Right lobe of liver (tissue), 6 donors: ENCODE results near the gene TMEM74B. TPM values are rescaled to one million over a fixed set of nuclear protein-coding genes. Genes with fewer than 3 reads are reported as not detected.

Experiments
- ATAC-seq, 4 donors: fragments of 200-7000 bp; cut with Tn5 transposase; one replicate each; pipeline ENCODE4 v1.9.1; 2020; ENCODE audit warnings: mild to moderate bottlenecking in 4 of 4, moderate library complexity in 4 of 4
- DNase-seq, 3 donors: peaks; one replicate each; pipeline ENCODE4 v3.0.0-alpha.2; 2020
- H3K27ac ChIP-seq, 3 donors: fragments of 200-600 bp; one replicate each; pipeline ENCODE4 v1.8.0; 2022
- H3K27me3 ChIP-seq, 2 donors: fragments of 200-600 bp; one replicate each; pipeline ENCODE4 v1.8.0; 2022
- H3K36me3 ChIP-seq, 4 donors: fragments of 200-600 bp; sonication (generic) in 1 of 4; one replicate each; pipeline versions ENCODE4 v1.5.1 to v1.8.0; 2017 to 2022; ENCODE audit warnings: control low read depth in 1 of 4
- H3K4me1 ChIP-seq, 4 donors: fragments of 200-600 bp; sonication (generic) in 1 of 4; one replicate each; pipeline versions ENCODE4 v1.5.1 to v1.8.0; 2017 to 2022; ENCODE audit warnings: control low read depth in 1 of 4
- H3K4me3 ChIP-seq, 3 donors: fragments of 200-600 bp; one replicate each; pipeline ENCODE4 v1.8.0; 2022
- H3K9me3 ChIP-seq, 4 donors: fragments of 200-600 bp; sonication (generic) in 1 of 4; one replicate each; pipeline versions ENCODE4 v1.5.1 to v1.8.0; 2017 to 2022; ENCODE audit warnings: control low read depth in 1 of 4
- POLR2A ChIP-seq: fragments of 450-650 bp; IDR thresholded peaks from one replicate; pipeline ENCODE4 v1.6.1; 2017; ENCODE audit warnings: antibody characterized with exemption, mild to moderate bottlenecking
- WGBS: methylation state at CpG from one replicate; pipeline ENCODE4 v1.1.6; 2018; ENCODE audit warnings: low coverage, low lambda C conversion rate; ENCODE audit not compliant: insufficient coverage; ENCODE audit errors: missing lambda C conversion rate; 5-methylcytosine and 5-hydroxymethylcytosine counted together
- intact Hi-C, 2 donors: fragments of 100-400 bp; cut with DNase I; formaldehyde crosslinking; loops; one replicate each; pipeline versions ENCODE4 v1.11.2 to v1.14.1; 2022
- total RNA-seq, 6 experiments: library from RNA; depleted of rRNA in 2 of 6; stranded (reverse); fragments of >200 nt in 2 of 6; fragmentation: NEBNext Ultra II Directional in 3 of 6; extraction: Animal tissue kit (Norgen Biotek cat#: 25700) in 3 of 6; gene quantifications; one replicate each; pipeline versions ENCODE4 v1.1.0 to v1.2.4, GENCODE V29; 2016 to 2023
- TF ChIP-seq, protein P1 (sequence below), 4 donors: fragments of 200-600 bp in 3 of 4; fragments of 450-650 bp in 1 of 4; IDR thresholded peaks; one replicate each; pipeline versions ENCODE4 v1.5.1 to v1.8.0; 2016 to 2022; ENCODE audit warnings: antibody characterized with exemption in 4 of 4, mild to moderate bottlenecking in 2 of 4
- donor health status: DM: no; HTN: yes; CAD: no.
- donor health status: DM: no; HTN: no; CAD: no.
- donor health status: DM: no; HTN: no; CAD: no.
- donor health status: DM: no; HTN: yes; CAD: no.
- donor health status: DM: no; HTN: yes; CAD: no.

Gene TMEM74B
- total RNA-seq, 6 experiments from 2014 or later, result 0.37 to 2.8 (median 1.8) TPM

DNA sequence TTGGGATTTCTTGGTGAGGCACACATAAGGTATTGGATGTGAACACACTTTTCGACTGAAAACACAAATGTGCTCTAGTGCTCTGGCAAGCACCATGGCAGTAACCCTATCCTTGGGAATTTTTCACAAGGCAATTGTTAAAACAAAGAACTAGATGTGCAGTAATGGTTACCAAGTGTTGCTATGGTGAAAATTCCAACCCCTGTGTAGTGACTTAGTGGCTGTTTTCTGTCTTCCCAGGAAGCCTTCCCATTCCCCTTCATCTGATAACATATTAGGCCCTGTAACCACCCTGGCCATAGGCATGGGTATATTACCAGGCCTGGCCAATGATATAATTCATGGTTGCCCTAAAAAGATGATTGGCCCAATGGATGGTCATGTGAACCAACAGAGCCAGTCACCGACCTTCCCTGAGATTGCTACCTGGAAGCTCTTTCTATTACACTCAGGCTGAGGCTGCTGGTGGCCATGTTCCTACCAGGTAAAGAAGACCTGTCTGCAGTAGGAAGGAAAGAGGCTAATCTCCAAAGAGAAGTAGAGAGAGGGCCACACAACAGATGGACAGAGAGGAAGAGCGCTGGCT, 22.6 kb upstream of the TMEM74B start:
- DNase-seq (no peak), ATAC-seq (no peak)
- WGBS, result 92% methylated on average over 3 of the region's 3 CpGs
- no peaks in the 10 kb centered on the region for H3K9me3 ChIP-seq
- H3K4me1 ChIP-seq, result no peaks in the 10 kb centered on the region
- TF ChIP-seq, protein P1, sequence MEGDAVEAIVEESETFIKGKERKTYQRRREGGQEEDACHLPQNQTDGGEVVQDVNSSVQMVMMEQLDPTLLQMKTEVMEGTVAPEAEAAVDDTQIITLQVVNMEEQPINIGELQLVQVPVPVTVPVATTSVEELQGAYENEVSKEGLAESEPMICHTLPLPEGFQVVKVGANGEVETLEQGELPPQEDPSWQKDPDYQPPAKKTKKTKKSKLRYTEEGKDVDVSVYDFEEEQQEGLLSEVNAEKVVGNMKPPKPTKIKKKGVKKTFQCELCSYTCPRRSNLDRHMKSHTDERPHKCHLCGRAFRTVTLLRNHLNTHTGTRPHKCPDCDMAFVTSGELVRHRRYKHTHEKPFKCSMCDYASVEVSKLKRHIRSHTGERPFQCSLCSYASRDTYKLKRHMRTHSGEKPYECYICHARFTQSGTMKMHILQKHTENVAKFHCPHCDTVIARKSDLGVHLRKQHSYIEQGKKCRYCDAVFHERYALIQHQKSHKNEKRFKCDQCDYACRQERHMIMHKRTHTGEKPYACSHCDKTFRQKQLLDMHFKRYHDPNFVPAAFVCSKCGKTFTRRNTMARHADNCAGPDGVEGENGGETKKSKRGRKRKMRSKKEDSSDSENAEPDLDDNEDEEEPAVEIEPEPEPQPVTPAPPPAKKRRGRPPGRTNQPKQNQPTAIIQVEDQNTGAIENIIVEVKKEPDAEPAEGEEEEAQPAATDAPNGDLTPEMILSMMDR (IDR thresholded peaks at IDR 0.05), result no peak
- TF ChIP-seq POLR2A, result no peak
- no peak overlapping the region for H3K27ac ChIP-seq
- H3K27me3 ChIP-seq, result no peaks in the 10 kb centered on the region
- intact Hi-C loops, result loop anchor here (10.0 kb wide), 2 partner anchors 243 to 393 kb away; no protein-coding TSS in a partner anchor
- no peaks in the 10 kb centered on the region for H3K36me3 ChIP-seq
- no peak overlapping the region for H3K4me3 ChIP-seq

DNA sequence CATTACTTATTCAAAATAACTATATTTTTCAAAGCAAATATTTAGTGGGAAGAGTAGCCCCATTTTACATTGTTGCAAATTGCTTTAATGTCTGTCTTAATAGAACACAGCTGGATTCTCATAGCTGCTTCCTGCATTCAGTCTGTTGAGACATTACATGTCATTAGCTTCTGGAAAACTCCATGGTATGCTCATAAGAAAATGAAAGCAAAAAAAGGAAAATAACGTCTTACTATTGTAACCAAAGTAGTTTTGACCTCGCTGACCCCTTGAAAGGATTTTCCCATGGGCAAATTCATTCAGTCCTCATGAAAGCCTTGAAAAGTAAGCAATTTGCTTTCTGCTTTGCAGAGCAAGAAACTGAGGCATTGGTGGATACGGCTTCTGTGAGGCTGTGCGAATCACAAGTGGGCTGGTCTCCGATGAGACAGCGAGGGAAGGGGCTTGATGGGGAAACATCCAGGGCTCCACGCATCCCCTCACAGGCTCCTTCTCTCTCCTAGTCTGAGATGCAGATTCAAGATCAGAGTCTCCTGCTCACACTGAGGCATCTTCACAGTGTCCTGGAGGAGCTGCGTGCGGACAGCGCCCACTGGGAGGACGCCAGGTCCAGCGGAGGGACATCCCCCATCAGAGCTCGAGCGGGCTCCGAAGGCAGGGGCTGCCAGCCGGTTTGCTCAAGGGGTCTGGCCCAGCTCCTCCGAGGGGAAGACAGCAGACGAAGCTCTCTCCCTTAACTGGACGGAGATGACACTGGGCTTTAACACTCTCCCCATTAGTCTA, 21.8 kb upstream of the TMEM74B start:
- TF ChIP-seq, protein P1 (IDR thresholded peaks at IDR 0.05), result no peak
- no peak for TF ChIP-seq POLR2A
- Histone ChIP-seq H3K27ac (no peak overlapping the region), H3K27me3 (no peaks in the 10 kb centered on the region), H3K4me3 (no peak overlapping the region), H3K9me3 (no peaks in the 10 kb centered on the region), H3K4me1 (no peaks in the 10 kb centered on the region), H3K36me3 (no peaks in the 10 kb centered on the region)
- 21% methylated on average over 2 of the region's 19 CpGs for WGBS
- intact Hi-C loops, result loop anchor here (10.0 kb wide), 2 partner anchors 242 to 392 kb away; no protein-coding TSS in a partner anchor
- ATAC-seq (no peak), DNase-seq (no peak)

DNA sequence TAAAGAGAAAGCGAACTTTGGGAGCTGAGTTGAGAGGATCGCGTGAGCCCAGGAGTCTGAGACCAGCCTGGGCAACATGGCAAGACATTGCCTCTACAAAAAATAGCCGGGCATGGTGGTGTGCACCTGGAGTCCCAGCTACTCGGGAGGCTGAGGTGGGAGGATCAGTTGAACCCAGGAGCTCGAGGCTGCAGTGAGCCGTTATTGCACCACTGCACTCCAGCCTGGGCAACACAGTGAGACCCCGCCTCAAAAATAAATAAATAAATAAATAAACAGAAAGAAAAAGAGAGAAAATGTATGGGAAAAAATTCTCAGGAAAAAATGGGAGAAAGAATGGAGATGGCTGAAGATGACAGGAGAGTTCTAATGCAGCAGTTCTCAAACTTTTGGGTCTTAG, 21.0 kb upstream of the TMEM74B start:
- 87% methylated on average over 8 of the region's 8 CpGs for WGBS
- no peak overlapping the region for H3K4me3 ChIP-seq
- no peak overlapping the region for H3K27ac ChIP-seq
- ATAC-seq (no peak), DNase-seq (no peak)
- H3K4me1 ChIP-seq, result no peaks in the 10 kb centered on the region
- no peaks in the 10 kb centered on the region for H3K27me3 ChIP-seq
- intact Hi-C loops, result loop anchor here (10.0 kb wide), 2 partner anchors 241 to 391 kb away; no protein-coding TSS in a partner anchor
- no peaks in the 10 kb centered on the region for H3K9me3 ChIP-seq
- TF ChIP-seq POLR2A, result no peak
- TF ChIP-seq, protein P1 (IDR thresholded peaks at IDR 0.05), result no peak
- no peaks in the 10 kb centered on the region for H3K36me3 ChIP-seq

DNA sequence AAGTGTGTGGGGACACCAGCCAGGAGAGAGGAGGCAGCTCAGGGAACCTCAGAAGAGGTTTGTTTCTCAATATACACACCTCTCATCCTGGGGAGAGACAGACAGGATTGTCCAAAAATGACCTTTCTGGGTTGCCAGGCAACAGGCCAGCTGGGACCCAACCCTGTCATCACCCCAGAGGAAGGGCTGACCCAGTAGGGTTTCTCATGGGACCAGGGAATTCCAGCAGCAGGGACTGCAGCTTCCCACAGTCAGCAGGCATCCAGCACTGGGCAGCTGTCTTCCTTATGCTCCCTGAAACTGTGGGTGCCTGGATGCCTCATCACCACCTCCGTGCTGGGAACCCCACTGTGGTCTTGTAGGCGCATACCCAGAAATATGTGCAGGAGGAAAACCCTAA, 19.8 kb upstream of the TMEM74B start:
- H3K27ac ChIP-seq, result no peak overlapping the region
- intact Hi-C loops, result loop anchor here (10.0 kb wide), 2 partner anchors 240 to 390 kb away; no protein-coding TSS in a partner anchor
- no peak for TF ChIP-seq POLR2A
- TF ChIP-seq, protein P1 (IDR thresholded peaks at IDR 0.05), result no peak
- H3K36me3 ChIP-seq, result no peaks in the 10 kb centered on the region
- H3K27me3 ChIP-seq, result no peaks in the 10 kb centered on the region
- H3K4me1 ChIP-seq, result no peaks in the 10 kb centered on the region
- 88% methylated on average over 2 of the region's 2 CpGs for WGBS
- no peak for ATAC-seq
- no peaks in the 10 kb centered on the region for H3K9me3 ChIP-seq
- no peak for DNase-seq
- no peak overlapping the region for H3K4me3 ChIP-seq
